Neural cell (in vitro differentiated cells): ENCODE measurements around the gene PLA2G5. TPM values are rescaled to one million over a fixed set of nuclear protein-coding genes. Genes with fewer than 3 reads are reported as not detected.

Experiments used
- H2AFZ ChIP-seq: fragments of 200-600, 300-800 bp; sonication (generic), shearing (Covaris generic); 2 replicates; pipeline ENCODE4 v1.6.0; 2014; ENCODE audit warnings: low read depth, mild to moderate bottlenecking, antibody characterized with exemption, low read length, moderate library complexity
- H3F3A ChIP-seq: fragments of 200-600 bp; shearing (Covaris generic); 2 replicates; pipeline ENCODE4 v1.6.1; 2016; ENCODE audit warnings: mild to moderate bottlenecking, moderate library complexity, mixed read lengths, antibody characterized with exemption, low read length; ENCODE audit not compliant: insufficient read depth, poor library complexity, severe bottlenecking
- H3K27ac ChIP-seq: fragments of 200-600, 300-800 bp; sonication (generic), shearing (Covaris generic); 2 replicates; pipeline ENCODE4 v1.5.1; 2014; ENCODE audit warnings: mild to moderate bottlenecking, low read length, moderate library complexity
- H3K27me3 ChIP-seq: fragments of 300-800, 200-600 bp; sonication (generic), shearing (Covaris generic); 2 replicates; pipeline ENCODE4 v1.6.0; 2014; ENCODE audit warnings: mild to moderate bottlenecking, low read depth, low read length, moderate library complexity; ENCODE audit not compliant: insufficient read depth
- H3K36me3 ChIP-seq: fragments of 300-800, 200-600 bp; sonication (generic), shearing (Covaris generic); 2 replicates; pipeline ENCODE4 v1.5.1; 2014; ENCODE audit warnings: mild to moderate bottlenecking, antibody characterized with exemption, low read length, moderate library complexity; ENCODE audit not compliant: insufficient read depth
- H3K4me2 ChIP-seq: fragments of 300-800, 200-600 bp; sonication (generic), shearing (Covaris generic); 2 replicates; pipeline ENCODE4 v1.6.0; 2014; ENCODE audit warnings: mild to moderate bottlenecking, low read length
- H3K4me3 ChIP-seq: fragments of 300-800, 200-600 bp; sonication (generic), shearing (Covaris generic); 2 replicates; pipeline ENCODE4 v1.5.1; 2014; ENCODE audit warnings: mild to moderate bottlenecking, low read length, moderate library complexity
- H3K79me2 ChIP-seq: fragments of 200-600 bp; shearing (Covaris generic); replicated peaks from 2 replicates; pipeline ENCODE4 v1.6.0; 2014; ENCODE audit warnings: mild to moderate bottlenecking, low read length, moderate library complexity; ENCODE audit not compliant: insufficient read depth
- H3K9ac ChIP-seq: fragments of 300-800, 200-600 bp; sonication (generic), shearing (Covaris generic); 2 replicates; pipeline ENCODE4 v1.6.1; 2016; ENCODE audit warnings: mild to moderate bottlenecking, low read length, mixed read lengths
- H3K9me2 ChIP-seq: fragments of 200-600 bp; shearing (Covaris generic); 2 replicates; pipeline ENCODE4 v1.6.1; 2016; ENCODE audit warnings: mild to moderate bottlenecking, low read length, mixed read lengths; ENCODE audit not compliant: insufficient read depth
- H3K9me3 ChIP-seq: fragments of 200-600, 300-800 bp; sonication (generic), shearing (Covaris generic); 2 replicates; pipeline ENCODE4 v1.6.1; 2016; ENCODE audit warnings: mild to moderate bottlenecking, mixed run types, low read length, moderate library complexity, mixed read lengths
- H4K20me1 ChIP-seq: fragments of 200-600 bp; shearing (Covaris generic); 2 replicates; pipeline ENCODE4 v1.6.1; 2016; ENCODE audit warnings: mild to moderate bottlenecking, mixed run types; ENCODE audit not compliant: insufficient read depth
- EP300 ChIP-seq: fragments of 450-650 bp; conservative IDR thresholded peaks from 2 replicates; pipeline ENCODE4 v1.6.1; 2014; ENCODE audit warnings: antibody characterized with exemption, mild to moderate bottlenecking, moderate library complexity; ENCODE audit not compliant: poor library complexity, severe bottlenecking
- EZH2 ChIP-seq: fragments of 200-600, 300-800 bp; shearing (Covaris generic), sonication (generic); IDR thresholded peaks from 2 replicates; pipeline ENCODE4 v1.6.1; 2014; ENCODE audit warnings: antibody characterized with exemption, low read length, borderline replicate concordance, mild to moderate bottlenecking; ENCODE audit not compliant: insufficient read depth, poor library complexity, severe bottlenecking
- MXI1 ChIP-seq: fragments of 450-650 bp; conservative IDR thresholded peaks from 2 replicates; pipeline ENCODE4 v1.6.1; 2014; ENCODE audit warnings: antibody characterized with exemption, mild to moderate bottlenecking; ENCODE audit not compliant: poor library complexity, severe bottlenecking
- POLR2AphosphoS5 ChIP-seq: IDR thresholded peaks from 2 replicates; pipeline ENCODE4 v1.6.1; 2012
- RAD21 ChIP-seq: fragments of 450-650 bp; conservative IDR thresholded peaks from 2 replicates; pipeline ENCODE4 v1.6.1; 2014; ENCODE audit warnings: antibody characterized with exemption, mild to moderate bottlenecking, moderate library complexity
- SMC3 ChIP-seq: fragments of 450-650 bp; conservative IDR thresholded peaks from 2 replicates; pipeline ENCODE4 v1.6.1; 2014; ENCODE audit warnings: antibody characterized with exemption, mild to moderate bottlenecking, moderate library complexity; ENCODE audit not compliant: poor library complexity
- TAF1 ChIP-seq: IDR thresholded peaks from 2 replicates; pipeline ENCODE4 v1.6.1; 2012; ENCODE audit warnings: low read depth
- polyA plus RNA-seq: library from polyadenylated mRNA; depleted of rRNA; stranded (reverse); fragments of >200 nt; gene quantifications from 2 replicates; pipeline ENCODE4 v1.2.3, GENCODE V29; 2014
- TF ChIP-seq, protein P1 (sequence below): fragments of 450-650 bp; IDR thresholded peaks from 2 replicates; pipeline ENCODE4 v1.5.1; 2014; ENCODE audit warnings: antibody characterized with exemption, mild to moderate bottlenecking, moderate library complexity; ENCODE audit not compliant: poor library complexity, severe bottlenecking
- TF ChIP-seq, protein P2 (sequence below): IDR thresholded peaks from 2 replicates; pipeline ENCODE4 v1.6.1; 2012; ENCODE audit warnings: borderline replicate concordance

Gene PLA2G5
- polyA plus RNA-seq, 1 donor from 2014 or later, result not detected

GRCh38 chr1:20032425-20032824, 37.6 kb upstream of the PLA2G5 start:
- no peaks in the 10 kb centered on the region for H3K9me2 ChIP-seq
- TF ChIP-seq, protein P1, sequence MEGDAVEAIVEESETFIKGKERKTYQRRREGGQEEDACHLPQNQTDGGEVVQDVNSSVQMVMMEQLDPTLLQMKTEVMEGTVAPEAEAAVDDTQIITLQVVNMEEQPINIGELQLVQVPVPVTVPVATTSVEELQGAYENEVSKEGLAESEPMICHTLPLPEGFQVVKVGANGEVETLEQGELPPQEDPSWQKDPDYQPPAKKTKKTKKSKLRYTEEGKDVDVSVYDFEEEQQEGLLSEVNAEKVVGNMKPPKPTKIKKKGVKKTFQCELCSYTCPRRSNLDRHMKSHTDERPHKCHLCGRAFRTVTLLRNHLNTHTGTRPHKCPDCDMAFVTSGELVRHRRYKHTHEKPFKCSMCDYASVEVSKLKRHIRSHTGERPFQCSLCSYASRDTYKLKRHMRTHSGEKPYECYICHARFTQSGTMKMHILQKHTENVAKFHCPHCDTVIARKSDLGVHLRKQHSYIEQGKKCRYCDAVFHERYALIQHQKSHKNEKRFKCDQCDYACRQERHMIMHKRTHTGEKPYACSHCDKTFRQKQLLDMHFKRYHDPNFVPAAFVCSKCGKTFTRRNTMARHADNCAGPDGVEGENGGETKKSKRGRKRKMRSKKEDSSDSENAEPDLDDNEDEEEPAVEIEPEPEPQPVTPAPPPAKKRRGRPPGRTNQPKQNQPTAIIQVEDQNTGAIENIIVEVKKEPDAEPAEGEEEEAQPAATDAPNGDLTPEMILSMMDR, result no peak
- TF ChIP-seq POLR2AphosphoS5 (no peak), EP300 (no peak), MXI1 (no peak), RAD21 (no peak), TAF1 (no peak), SMC3 (no peak), EZH2 (no peak)
- TF ChIP-seq, protein P2, sequence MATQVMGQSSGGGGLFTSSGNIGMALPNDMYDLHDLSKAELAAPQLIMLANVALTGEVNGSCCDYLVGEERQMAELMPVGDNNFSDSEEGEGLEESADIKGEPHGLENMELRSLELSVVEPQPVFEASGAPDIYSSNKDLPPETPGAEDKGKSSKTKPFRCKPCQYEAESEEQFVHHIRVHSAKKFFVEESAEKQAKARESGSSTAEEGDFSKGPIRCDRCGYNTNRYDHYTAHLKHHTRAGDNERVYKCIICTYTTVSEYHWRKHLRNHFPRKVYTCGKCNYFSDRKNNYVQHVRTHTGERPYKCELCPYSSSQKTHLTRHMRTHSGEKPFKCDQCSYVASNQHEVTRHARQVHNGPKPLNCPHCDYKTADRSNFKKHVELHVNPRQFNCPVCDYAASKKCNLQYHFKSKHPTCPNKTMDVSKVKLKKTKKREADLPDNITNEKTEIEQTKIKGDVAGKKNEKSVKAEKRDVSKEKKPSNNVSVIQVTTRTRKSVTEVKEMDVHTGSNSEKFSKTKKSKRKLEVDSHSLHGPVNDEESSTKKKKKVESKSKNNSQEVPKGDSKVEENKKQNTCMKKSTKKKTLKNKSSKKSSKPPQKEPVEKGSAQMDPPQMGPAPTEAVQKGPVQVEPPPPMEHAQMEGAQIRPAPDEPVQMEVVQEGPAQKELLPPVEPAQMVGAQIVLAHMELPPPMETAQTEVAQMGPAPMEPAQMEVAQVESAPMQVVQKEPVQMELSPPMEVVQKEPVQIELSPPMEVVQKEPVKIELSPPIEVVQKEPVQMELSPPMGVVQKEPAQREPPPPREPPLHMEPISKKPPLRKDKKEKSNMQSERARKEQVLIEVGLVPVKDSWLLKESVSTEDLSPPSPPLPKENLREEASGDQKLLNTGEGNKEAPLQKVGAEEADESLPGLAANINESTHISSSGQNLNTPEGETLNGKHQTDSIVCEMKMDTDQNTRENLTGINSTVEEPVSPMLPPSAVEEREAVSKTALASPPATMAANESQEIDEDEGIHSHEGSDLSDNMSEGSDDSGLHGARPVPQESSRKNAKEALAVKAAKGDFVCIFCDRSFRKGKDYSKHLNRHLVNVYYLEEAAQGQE, result no peak
- H3K27ac ChIP-seq, result no peak overlapping the region

DNA sequence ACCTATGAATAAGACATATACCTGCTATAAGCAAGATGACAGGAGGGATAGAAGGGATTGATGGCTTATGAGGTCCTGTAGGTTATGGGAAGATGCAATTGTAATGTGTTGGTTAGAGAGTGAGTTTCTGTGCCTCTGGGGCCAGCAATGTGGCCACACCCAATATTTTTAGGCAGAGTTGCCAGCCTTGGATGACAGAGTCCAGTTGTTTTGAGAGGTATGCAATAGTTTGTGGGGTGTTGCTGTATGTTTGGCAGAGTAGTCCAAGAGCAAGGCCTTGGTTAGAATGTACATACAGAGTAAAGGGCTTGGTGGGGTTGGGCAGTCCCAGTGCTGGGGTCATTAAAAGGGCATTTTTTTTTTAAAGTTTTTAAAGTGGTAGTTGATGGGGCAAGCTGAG, 36.6 kb upstream of the PLA2G5 start:
- Histone ChIP-seq H2AFZ (no peak overlapping the region), H3K4me3 (no peak overlapping the region), H3K4me2 (no peak overlapping the region), H3K27ac (no peak overlapping the region), H3K9ac (no peak overlapping the region), H3K27me3 (no peaks in the 10 kb centered on the region), H3F3A (no peaks in the 10 kb centered on the region), H3K9me3 (no peaks in the 10 kb centered on the region), H3K9me2 (no peaks in the 10 kb centered on the region), H4K20me1 (no peaks in the 10 kb centered on the region), H3K36me3 (no peaks in the 10 kb centered on the region), H3K79me2 (no peaks in the 10 kb centered on the region)
- TF ChIP-seq POLR2AphosphoS5, result no peak
- TF ChIP-seq EP300, result no peak
- no peak for TF ChIP-seq EZH2
- TF ChIP-seq, protein P1, result no peak
- no peak for TF ChIP-seq MXI1
- no peak for TF ChIP-seq SMC3
- TF ChIP-seq, protein P2, result no peak
- no peak for TF ChIP-seq RAD21
- TF ChIP-seq TAF1, result no peak

More at GRCh38 chr1:20032425-20032824, 37.6 kb upstream of the PLA2G5 start:
- no peaks in the 10 kb centered on the region for H3K36me3 ChIP-seq
- H3K4me2 ChIP-seq, result no peak overlapping the region
- H3K27me3 ChIP-seq, result no peaks in the 10 kb centered on the region
- H3K9me3 ChIP-seq, result no peaks in the 10 kb centered on the region
- no peaks in the 10 kb centered on the region for H4K20me1 ChIP-seq
- H3K79me2 ChIP-seq, result no peaks in the 10 kb centered on the region
- no peak overlapping the region for H3K4me3 ChIP-seq
- H2AFZ ChIP-seq, result no peak overlapping the region
- no peaks in the 10 kb centered on the region for H3F3A ChIP-seq
- H3K9ac ChIP-seq, result no peak overlapping the region
